ENCODE results near the gene LCOR. TPM values are rescaled to one million over a fixed set of nuclear protein-coding genes. Genes with fewer than 3 reads are reported as not detected.
A peak's percentile ranks its signal among the peaks of the same experiment; 100 is the strongest.

LCOR gene
- total and polyA plus RNA-seq, 2 of the 13 experiments (the other 11 are each of a cell fraction or from before 2014, with no cell fraction given) = 12.4 to 23.7 TPM

DNA sequence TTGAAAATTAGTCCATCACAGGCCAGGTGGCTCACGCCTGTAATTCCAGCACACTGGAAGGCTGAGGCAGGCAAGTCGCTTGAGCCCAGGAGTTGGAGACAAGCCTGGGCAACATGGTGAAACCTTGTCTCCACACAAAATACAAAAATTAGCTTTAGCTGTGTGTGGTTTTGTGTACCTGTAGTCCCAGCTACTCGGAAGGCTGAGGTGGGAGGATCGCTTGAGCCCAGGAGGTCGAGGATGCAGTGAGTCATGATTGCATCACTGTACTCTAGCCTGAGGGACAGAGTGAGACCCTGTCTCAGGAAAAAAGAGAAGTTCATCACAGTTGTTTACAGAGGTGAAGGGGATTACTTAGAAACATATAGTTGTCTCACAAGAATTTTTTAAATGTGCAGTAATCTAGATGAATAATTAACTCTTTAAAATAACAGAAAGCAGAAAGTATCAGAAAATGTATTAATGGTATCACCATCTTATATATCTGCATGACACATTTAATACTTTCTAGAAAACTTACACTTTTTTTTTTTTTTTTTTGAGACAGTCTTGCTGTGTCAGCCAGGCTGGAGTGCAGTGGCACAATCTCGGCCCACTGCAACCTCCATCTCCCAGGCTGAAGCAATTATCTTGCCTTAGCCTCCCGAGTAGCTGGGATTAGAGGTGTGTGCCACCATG, 8.9 kb downstream of the LCOR start (continued):
- TF ChIP-seq RBM22 (optimal IDR thresholded peaks at IDR 0.05; ENCODE audit: low read length) (no peak), ETV5 (CRISPR knock-in tag; IDR thresholded peaks at IDR 0.05; ENCODE audit: borderline replicate concordance) (peak; percentile 61; the same call in 1 of the 2 replicates), U2AF2 (IDR thresholded peaks at IDR 0.05; ENCODE audit: low read depth, low read length) (no peak), POLR2AphosphoS2 (IDR thresholded peaks at IDR 0.05; ENCODE audit: low read depth, low read length) (no peak), ZMYM2 (CRISPR knock-in tag; IDR thresholded peaks at IDR 0.05) (peak; percentile 84; the same call in 1 of the 2 replicates), SALL1 (CRISPR knock-in tag; IDR thresholded peaks at IDR 0.05) (peak; percentile 89), SOX5 (CRISPR knock-in tag; IDR thresholded peaks at IDR 0.05; ENCODE audit: borderline replicate concordance) (peak; percentile 56; the same call in 1 of the 2 replicates), JUN (CRISPR knock-in tag; IDR thresholded peaks at IDR 0.05) (peak; percentile 65; the same call in 1 of the 2 replicates), SSRP1 (CRISPR knock-in tag; IDR thresholded peaks at IDR 0.05) (0 out of 2 replicates have a peak, but pooled peaks have one; percentile 23), FOSL1 (CRISPR knock-in tag; IDR thresholded peaks at IDR 0.05; ENCODE audit: borderline replicate concordance) (peak; percentile 94), ZNF703 (CRISPR knock-in tag; IDR thresholded peaks at IDR 0.05; ENCODE audit: borderline replicate concordance) (no peak), NAIF1 (CRISPR knock-in tag; IDR thresholded peaks at IDR 0.05; ENCODE audit: borderline replicate concordance) (no peak), HDAC2 (CRISPR knock-in tag; IDR thresholded peaks at IDR 0.05) (peak; percentile 43; the same call in 1 of the 2 replicates)
- TF ChIP-seq, protein P1, sequence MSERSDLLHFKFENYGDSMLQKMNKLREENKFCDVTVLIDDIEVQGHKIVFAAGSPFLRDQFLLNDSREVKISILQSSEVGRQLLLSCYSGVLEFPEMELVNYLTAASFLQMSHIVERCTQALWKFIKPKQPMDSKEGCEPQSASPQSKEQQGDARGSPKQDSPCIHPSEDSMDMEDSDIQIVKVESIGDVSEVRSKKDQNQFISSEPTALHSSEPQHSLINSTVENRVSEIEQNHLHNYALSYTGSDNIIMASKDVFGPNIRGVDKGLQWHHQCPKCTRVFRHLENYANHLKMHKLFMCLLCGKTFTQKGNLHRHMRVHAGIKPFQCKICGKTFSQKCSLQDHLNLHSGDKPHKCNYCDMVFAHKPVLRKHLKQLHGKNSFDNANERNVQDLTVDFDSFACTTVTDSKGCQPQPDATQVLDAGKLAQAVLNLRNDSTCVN (CRISPR knock-in tag; IDR thresholded peaks at IDR 0.05; ENCODE audit: borderline replicate concordance) = peak; percentile 57; the same call in 1 of the 2 replicates
- TF ChIP-seq, protein P2, sequence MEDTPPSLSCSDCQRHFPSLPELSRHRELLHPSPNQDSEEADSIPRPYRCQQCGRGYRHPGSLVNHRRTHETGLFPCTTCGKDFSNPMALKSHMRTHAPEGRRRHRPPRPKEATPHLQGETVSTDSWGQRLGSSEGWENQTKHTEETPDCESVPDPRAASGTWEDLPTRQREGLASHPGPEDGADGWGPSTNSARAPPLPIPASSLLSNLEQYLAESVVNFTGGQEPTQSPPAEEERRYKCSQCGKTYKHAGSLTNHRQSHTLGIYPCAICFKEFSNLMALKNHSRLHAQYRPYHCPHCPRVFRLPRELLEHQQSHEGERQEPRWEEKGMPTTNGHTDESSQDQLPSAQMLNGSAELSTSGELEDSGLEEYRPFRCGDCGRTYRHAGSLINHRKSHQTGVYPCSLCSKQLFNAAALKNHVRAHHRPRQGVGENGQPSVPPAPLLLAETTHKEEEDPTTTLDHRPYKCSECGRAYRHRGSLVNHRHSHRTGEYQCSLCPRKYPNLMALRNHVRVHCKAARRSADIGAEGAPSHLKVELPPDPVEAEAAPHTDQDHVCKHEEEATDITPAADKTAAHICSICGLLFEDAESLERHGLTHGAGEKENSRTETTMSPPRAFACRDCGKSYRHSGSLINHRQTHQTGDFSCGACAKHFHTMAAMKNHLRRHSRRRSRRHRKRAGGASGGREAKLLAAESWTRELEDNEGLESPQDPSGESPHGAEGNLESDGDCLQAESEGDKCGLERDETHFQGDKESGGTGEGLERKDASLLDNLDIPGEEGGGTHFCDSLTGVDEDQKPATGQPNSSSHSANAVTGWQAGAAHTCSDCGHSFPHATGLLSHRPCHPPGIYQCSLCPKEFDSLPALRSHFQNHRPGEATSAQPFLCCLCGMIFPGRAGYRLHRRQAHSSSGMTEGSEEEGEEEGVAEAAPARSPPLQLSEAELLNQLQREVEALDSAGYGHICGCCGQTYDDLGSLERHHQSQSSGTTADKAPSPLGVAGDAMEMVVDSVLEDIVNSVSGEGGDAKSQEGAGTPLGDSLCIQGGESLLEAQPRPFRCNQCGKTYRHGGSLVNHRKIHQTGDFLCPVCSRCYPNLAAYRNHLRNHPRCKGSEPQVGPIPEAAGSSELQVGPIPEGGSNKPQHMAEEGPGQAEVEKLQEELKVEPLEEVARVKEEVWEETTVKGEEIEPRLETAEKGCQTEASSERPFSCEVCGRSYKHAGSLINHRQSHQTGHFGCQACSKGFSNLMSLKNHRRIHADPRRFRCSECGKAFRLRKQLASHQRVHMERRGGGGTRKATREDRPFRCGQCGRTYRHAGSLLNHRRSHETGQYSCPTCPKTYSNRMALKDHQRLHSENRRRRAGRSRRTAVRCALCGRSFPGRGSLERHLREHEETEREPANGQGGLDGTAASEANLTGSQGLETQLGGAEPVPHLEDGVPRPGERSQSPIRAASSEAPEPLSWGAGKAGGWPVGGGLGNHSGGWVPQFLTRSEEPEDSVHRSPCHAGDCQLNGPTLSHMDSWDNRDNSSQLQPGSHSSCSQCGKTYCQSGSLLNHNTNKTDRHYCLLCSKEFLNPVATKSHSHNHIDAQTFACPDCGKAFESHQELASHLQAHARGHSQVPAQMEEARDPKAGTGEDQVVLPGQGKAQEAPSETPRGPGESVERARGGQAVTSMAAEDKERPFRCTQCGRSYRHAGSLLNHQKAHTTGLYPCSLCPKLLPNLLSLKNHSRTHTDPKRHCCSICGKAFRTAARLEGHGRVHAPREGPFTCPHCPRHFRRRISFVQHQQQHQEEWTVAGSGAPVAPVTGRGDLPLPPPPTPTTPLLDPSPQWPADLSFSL (CRISPR knock-in tag; IDR thresholded peaks at IDR 0.05) = peak; percentile 93
- TF ChIP-seq, protein P3, sequence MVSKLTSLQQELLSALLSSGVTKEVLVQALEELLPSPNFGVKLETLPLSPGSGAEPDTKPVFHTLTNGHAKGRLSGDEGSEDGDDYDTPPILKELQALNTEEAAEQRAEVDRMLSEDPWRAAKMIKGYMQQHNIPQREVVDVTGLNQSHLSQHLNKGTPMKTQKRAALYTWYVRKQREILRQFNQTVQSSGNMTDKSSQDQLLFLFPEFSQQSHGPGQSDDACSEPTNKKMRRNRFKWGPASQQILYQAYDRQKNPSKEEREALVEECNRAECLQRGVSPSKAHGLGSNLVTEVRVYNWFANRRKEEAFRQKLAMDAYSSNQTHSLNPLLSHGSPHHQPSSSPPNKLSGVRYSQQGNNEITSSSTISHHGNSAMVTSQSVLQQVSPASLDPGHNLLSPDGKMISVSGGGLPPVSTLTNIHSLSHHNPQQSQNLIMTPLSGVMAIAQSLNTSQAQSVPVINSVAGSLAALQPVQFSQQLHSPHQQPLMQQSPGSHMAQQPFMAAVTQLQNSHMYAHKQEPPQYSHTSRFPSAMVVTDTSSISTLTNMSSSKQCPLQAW (CRISPR knock-in tag; IDR thresholded peaks at IDR 0.05) = 0 out of 2 replicates have a peak, but pooled peaks have one; percentile 40
- TF ChIP-seq, protein P4, sequence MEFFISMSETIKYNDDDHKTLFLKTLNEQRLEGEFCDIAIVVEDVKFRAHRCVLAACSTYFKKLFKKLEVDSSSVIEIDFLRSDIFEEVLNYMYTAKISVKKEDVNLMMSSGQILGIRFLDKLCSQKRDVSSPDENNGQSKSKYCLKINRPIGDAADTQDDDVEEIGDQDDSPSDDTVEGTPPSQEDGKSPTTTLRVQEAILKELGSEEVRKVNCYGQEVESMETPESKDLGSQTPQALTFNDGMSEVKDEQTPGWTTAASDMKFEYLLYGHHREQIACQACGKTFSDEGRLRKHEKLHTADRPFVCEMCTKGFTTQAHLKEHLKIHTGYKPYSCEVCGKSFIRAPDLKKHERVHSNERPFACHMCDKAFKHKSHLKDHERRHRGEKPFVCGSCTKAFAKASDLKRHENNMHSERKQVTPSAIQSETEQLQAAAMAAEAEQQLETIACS (CRISPR knock-in tag; IDR thresholded peaks at IDR 0.05) = no peak
